Colon (tissue), 2 donors: ENCODE measurements around the gene PC.

Source experiments
- FAIRE-seq: peaks from 2 replicates; lab custom pipeline; 2012; peaks lifted over from hg19 to GRCh38; lab: Jason Lieb, UNC
- donor health status: control.
- donor health status: control.

The PC gene

GRCh38 chr11:66854729-66855211 lies 103.4 kb downstream of the PC start:
- FAIRE-seq = no peak

- no peak for FAIRE-seq
Measured at GRCh38 chr11:66854231-66854661, 103.9 kb downstream of the PC start.

- no peak for FAIRE-seq
Measured at GRCh38 chr11:66853242-66854229, 104.6 kb downstream of the PC start.

GRCh38 chr11:66852466-66853241 lies 105.5 kb downstream of the PC start:
- FAIRE-seq = no peak

GRCh38 chr11:66851698-66852465 lies 106.3 kb downstream of the PC start:
- FAIRE-seq = no peak

- FAIRE-seq = no peak
Measured at GRCh38 chr11:66851239-66851596, 107.0 kb downstream of the PC start.

- no peak for FAIRE-seq
Measured at GRCh38 chr11:66850588-66851238, 107.5 kb downstream of the PC start.

- FAIRE-seq = no peak
Measured at GRCh38 chr11:66850235-66850587, 108.0 kb downstream of the PC start.

- FAIRE-seq = no peak
Measured at GRCh38 chr11:66849501-66850234, 108.5 kb downstream of the PC start.

- no peak for FAIRE-seq
Measured at GRCh38 chr11:66848671-66849500, 109.3 kb downstream of the PC start.

- FAIRE-seq = no peak
Measured at GRCh38 chr11:66847461-66848232, 110.5 kb downstream of the PC start.

- FAIRE-seq = no peak
Measured at GRCh38 chr11:66846671-66847091, 111.5 kb downstream of the PC start.

GRCh38 chr11:66845876-66846212 lies 112.3 kb downstream of the PC start:
- no peak for FAIRE-seq

- no peak for FAIRE-seq
Measured at GRCh38 chr11:66845143-66845875, 112.9 kb downstream of the PC start.

- no peak for FAIRE-seq
Measured at GRCh38 chr11:66844496-66845142, 113.6 kb downstream of the PC start.

- no peak for FAIRE-seq
Measured at GRCh38 chr11:66843776-66844495, 114.2 kb downstream of the PC start.
